Esophagus muscularis mucosa (tissue), 4 donors: ENCODE measurements around the gene IFNK. TPM values are rescaled to one million over a fixed set of nuclear protein-coding genes. Genes with fewer than 3 reads are reported as not detected.

ENCODE experiments used
- DNase-seq: peaks from one replicate; pipeline ENCODE4 v3.0.0-alpha.2; 2017; ENCODE audit errors: extremely low spot score
- H3K27ac ChIP-seq, 4 donors: fragments of 200-600 bp; sonication (generic); replicated peaks in 1 of 4; 1 replicate in 3 of 4; 2 replicates in 1 of 4; pipeline ENCODE4 v1.5.1; 2016 to 2019; ENCODE audit warnings: mild to moderate bottlenecking in 1 of 4
- H3K27me3 ChIP-seq, 4 donors: fragments of 200-600 bp; sonication (generic); one replicate each; pipeline versions ENCODE4 v1.5.1 to v1.6.0; 2016 to 2019
- H3K36me3 ChIP-seq, 4 donors: fragments of 200-600 bp; sonication (generic); one replicate each; pipeline ENCODE4 v1.5.1; 2016 to 2019
- H3K4me1 ChIP-seq, 4 donors: fragments of 200-600 bp; sonication (generic); one replicate each; pipeline ENCODE4 v1.5.1; 2016 to 2019
- H3K4me3 ChIP-seq, 4 donors: fragments of 200-600 bp; sonication (generic); 1 replicate in 2 of 4; 2 replicates in 2 of 4; pipeline ENCODE4 v1.5.1; 2016 to 2019; ENCODE audit warnings: mild to moderate bottlenecking in 4 of 4, moderate library complexity in 1 of 4
- H3K9me3 ChIP-seq, 4 donors: fragments of 200-600 bp; sonication (generic); 1 replicate in 3 of 4; 2 replicates in 1 of 4; pipeline ENCODE4 v1.5.1; 2016 to 2019
- CTCF ChIP-seq, 3 experiments: fragments of 200-600 bp in 2 of 3; fragments of 450-650 bp in 1 of 3; sonication (generic) in 2 of 3; IDR thresholded peaks; one replicate each; pipeline ENCODE4 v1.5.1; 2017 to 2019; ENCODE audit warnings: antibody characterized with exemption in 3 of 3, mild to moderate bottlenecking in 2 of 3, moderate library complexity in 1 of 3
- EP300 ChIP-seq: sonication (generic); formaldehyde crosslinking; IDR thresholded peaks from one replicate; pipeline ENCODE4 v1.6.1; 2017; ENCODE audit warnings: antibody characterized with exemption
- POLR2A ChIP-seq: fragments of 450-650 bp; IDR thresholded peaks from one replicate; pipeline ENCODE4 v1.6.1; 2017; ENCODE audit warnings: antibody characterized with exemption, moderate library complexity, mild to moderate bottlenecking, low read depth
- POLR2AphosphoS5 ChIP-seq, 2 donors: sonication (generic); formaldehyde crosslinking; IDR thresholded peaks; one replicate each; pipeline ENCODE4 v1.6.1; 2017; ENCODE audit warnings: antibody characterized with exemption in 2 of 2
- WGBS: methylation state at CpG from one replicate; pipeline ENCODE4 v1.1.5; 2018; 5-methylcytosine and 5-hydroxymethylcytosine counted together
- intact Hi-C: fragments of 100-400 bp; cut with DNase I; formaldehyde crosslinking; loops from one replicate; pipeline ENCODE4 v1.15.1; 2023
- total RNA-seq, 4 donors: library from RNA; depleted of rRNA; stranded (reverse); fragments of >200 nt; gene quantifications; one replicate each; pipeline versions ENCODE4 v1.1.0 to v1.2.1, GENCODE V29; 2016

The IFNK gene, protein sequence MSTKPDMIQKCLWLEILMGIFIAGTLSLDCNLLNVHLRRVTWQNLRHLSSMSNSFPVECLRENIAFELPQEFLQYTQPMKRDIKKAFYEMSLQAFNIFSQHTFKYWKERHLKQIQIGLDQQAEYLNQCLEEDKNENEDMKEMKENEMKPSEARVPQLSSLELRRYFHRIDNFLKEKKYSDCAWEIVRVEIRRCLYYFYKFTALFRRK
- total RNA-seq, result not detected

DNA sequence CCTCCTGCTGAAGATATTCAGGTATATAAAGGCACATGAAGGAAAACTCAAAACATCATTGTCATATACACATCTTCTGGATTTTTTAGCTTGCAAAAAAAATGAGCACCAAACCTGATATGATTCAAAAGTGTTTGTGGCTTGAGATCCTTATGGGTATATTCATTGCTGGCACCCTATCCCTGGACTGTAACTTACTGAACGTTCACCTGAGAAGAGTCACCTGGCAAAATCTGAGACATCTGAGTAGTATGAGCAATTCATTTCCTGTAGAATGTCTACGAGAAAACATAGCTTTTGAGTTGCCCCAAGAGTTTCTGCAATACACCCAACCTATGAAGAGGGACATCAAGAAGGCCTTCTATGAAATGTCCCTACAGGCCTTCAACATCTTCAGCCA lies at the start of gene IFNK:
TSS of gene IFNK (plus strand) at position 55 of the 400 bp plus-strand sequence. CDS start at position 102, 47 bp downstream.
- Histone ChIP-seq H3K36me3 (no peaks in the 10 kb centered on the region), H3K4me1 (peaks cover 0 to 13% (median 11%) of the 10 kb centered on the region in 4 donors), H3K4me3 (no peak within 1 kb of the TSS), H3K27ac (no peak within 1 kb of the TSS), H3K27me3 (no peaks in the 10 kb centered on the region), H3K9me3 (no peaks in the 10 kb centered on the region)
- intact Hi-C loops, result loop anchor here (10.0 kb wide), 1 partner anchor 49 kb away; no protein-coding TSS in a partner anchor
- no peak for TF ChIP-seq POLR2AphosphoS5 (IDR thresholded peaks at IDR 0.05)
- TF ChIP-seq CTCF (IDR thresholded peaks at IDR 0.05), result no peak
- TF ChIP-seq POLR2A, result no peak
- no peak for TF ChIP-seq EP300
- DNase-seq, result peak; percentile 17
- 89% methylated on average over 2 of the region's 2 CpGs for WGBS

GRCh38 chr9:27474305-27474704 lies 49.8 kb upstream of the IFNK start:
- no peaks in the 10 kb centered on the region for H3K36me3 ChIP-seq
- DNase-seq, result peak; percentile 14
- no peak overlapping the region for H3K4me3 ChIP-seq
- WGBS, result 82% methylated on average over 1 of the region's 1 CpG
- no peak for TF ChIP-seq CTCF (IDR thresholded peaks at IDR 0.05)
- TF ChIP-seq POLR2A, result no peak
- TF ChIP-seq POLR2AphosphoS5 (IDR thresholded peaks at IDR 0.05), result no peak
- TF ChIP-seq EP300, result no peak
- H3K27ac ChIP-seq, result peak overlapping the region in 1 of 4 donors; percentile 74
- peaks cover 12 to 36% (median 32%) of the 10 kb centered on the region in 4 donors for H3K4me1 ChIP-seq
- H3K27me3 ChIP-seq, result peaks cover 0 to 3% (median 0%) of the 10 kb centered on the region in 4 donors
- peaks cover 0 to 6% (median 0%) of the 10 kb centered on the region in 4 donors for H3K9me3 ChIP-seq
- intact Hi-C loops, result loop anchor here (10.0 kb wide), 1 partner anchor 50 kb away; the partner anchor contains the start of genes IFNK and MOB3B

DNA sequence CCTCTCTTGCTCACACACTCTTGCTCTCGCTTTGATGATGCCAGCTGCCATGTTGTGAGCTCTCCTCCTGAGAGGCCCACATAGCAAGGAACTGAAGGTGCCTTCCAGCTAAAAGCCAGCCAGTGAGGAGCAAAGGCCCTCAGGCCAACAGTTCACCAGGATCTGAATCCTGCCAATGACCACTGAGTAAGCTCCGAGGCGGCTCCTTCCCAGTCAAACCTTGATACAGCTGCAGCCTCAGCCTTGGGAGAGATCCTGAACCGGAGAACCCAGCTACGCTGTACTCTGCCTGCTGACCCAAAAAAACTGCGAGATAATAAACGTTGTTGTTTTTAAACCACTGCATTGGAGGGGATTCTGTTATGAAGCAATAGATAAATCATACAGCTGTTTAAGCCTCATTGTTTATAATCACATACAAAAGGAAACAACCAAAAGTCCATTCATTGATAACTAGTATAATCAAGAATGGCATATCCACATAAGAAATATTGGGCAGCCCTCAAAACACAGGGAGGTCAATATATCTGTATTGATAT lies 49.0 kb upstream of the IFNK start:
- intact Hi-C loops, result loop anchor here (10.0 kb wide), 1 partner anchor 50 kb away; the partner anchor contains the start of genes IFNK and MOB3B
- H3K27ac ChIP-seq, result peak overlapping the region in 1 of 4 donors; percentile 74
- no peak for TF ChIP-seq CTCF (IDR thresholded peaks at IDR 0.05)
- TF ChIP-seq POLR2AphosphoS5 (IDR thresholded peaks at IDR 0.05), result no peak
- no peak for TF ChIP-seq POLR2A
- no peak for TF ChIP-seq EP300

GRCh38 chr9:27476870-27477515 lies 47.1 kb upstream of the IFNK start:
- no peak for DNase-seq
- Histone ChIP-seq H3K27me3 (no peaks in the 10 kb centered on the region), H3K9me3 (peaks cover 0 to 6% (median 0%) of the 10 kb centered on the region in 4 donors), H3K4me1 (peaks cover 12 to 21% (median 19%) of the 10 kb centered on the region in 4 donors), H3K4me3 (no peak overlapping the region), H3K36me3 (no peaks in the 10 kb centered on the region), H3K27ac (no peak overlapping the region)
- WGBS, result 95% methylated on average over 6 of the region's 6 CpGs
- TF ChIP-seq EP300 (no peak), POLR2A (no peak), POLR2AphosphoS5 (IDR thresholded peaks at IDR 0.05) (no peak), CTCF (IDR thresholded peaks at IDR 0.05) (no peak)
- intact Hi-C loops, result loop anchor here (10.0 kb wide), 1 partner anchor 48 kb away; the partner anchor contains the start of genes IFNK and MOB3B

More for the DNA sequence above, 49.0 kb upstream of the IFNK start:
- no peak for DNase-seq
- Histone ChIP-seq H3K36me3 (no peaks in the 10 kb centered on the region), H3K27me3 (peaks cover 0 to 3% (median 0%) of the 10 kb centered on the region in 4 donors), H3K4me1 (peaks cover 12 to 33% (median 31%) of the 10 kb centered on the region in 4 donors), H3K4me3 (no peak overlapping the region), H3K9me3 (peaks cover 0 to 6% (median 0%) of the 10 kb centered on the region in 4 donors)
- WGBS, result 76% methylated on average over 4 of the region's 7 CpGs
